Omental fat pad (tissue), 4 donors: ENCODE results near the gene PABPN1L. TPM values are rescaled to one million over a fixed set of nuclear protein-coding genes. Genes with fewer than 3 reads are reported as not detected.

Experiments
- ATAC-seq: fragments of 150-250 bp; one replicate; pipeline ENCODE4 v1.9.1; 2016; ENCODE audit warnings: mild to moderate bottlenecking, moderate library complexity; ENCODE audit not compliant: low FRiP score
- DNase-seq: peaks from one replicate; pipeline ENCODE4 v3.0.0-alpha.2; 2019; ENCODE audit warnings: low spot score
- total RNA-seq, 4 donors: library from RNA; depleted of rRNA; stranded (reverse); fragments of >200 nt; gene quantifications; one replicate each; pipeline ENCODE4 v1.1.0, GENCODE V29; 2016
- TF ChIP-seq, protein P1 (sequence below), 3 donors: fragments of 450-650 bp; IDR thresholded peaks; one replicate each; pipeline ENCODE4 v1.5.1; 2016 to 2017; ENCODE audit warnings: antibody characterized with exemption in 3 of 3, mild to moderate bottlenecking in 3 of 3, moderate library complexity in 2 of 3

PABPN1L gene
- total RNA-seq, 4 donors from 2014 or later: not detected

DNA sequence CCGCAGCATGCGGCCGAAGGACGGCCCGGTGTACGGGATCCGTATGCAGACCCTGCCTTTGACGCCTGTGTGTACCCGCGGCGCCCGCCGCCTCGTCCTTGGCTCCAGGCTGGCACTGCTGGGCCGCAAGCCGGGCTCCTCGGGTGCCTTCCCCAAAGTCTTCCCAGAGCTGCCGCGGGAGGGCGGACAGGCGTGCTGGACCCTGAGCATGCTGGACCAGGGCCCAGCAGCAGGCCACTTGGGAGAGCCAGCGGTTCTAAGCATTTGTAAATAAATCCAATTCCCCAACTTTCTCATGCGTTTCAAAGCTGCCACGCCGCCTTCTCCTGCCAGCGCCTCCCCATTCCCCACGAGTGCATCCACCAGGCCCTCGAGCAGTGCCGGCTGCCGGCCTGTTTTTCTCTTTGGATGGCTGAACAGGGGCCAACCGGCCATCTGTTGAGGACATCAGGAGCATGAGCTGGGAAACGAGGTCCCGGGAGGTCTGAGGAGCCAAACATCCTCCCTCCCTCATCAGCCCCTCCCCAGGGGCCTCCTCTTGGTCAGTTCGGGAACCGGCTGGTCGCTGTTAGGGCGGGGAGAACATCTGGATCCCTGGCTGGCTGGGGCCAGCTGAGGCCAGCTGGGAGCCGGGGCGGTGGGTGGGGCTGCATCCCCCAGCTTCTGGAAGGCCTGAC, 20.5 kb upstream of the PABPN1L start:
- TF ChIP-seq, protein P1, sequence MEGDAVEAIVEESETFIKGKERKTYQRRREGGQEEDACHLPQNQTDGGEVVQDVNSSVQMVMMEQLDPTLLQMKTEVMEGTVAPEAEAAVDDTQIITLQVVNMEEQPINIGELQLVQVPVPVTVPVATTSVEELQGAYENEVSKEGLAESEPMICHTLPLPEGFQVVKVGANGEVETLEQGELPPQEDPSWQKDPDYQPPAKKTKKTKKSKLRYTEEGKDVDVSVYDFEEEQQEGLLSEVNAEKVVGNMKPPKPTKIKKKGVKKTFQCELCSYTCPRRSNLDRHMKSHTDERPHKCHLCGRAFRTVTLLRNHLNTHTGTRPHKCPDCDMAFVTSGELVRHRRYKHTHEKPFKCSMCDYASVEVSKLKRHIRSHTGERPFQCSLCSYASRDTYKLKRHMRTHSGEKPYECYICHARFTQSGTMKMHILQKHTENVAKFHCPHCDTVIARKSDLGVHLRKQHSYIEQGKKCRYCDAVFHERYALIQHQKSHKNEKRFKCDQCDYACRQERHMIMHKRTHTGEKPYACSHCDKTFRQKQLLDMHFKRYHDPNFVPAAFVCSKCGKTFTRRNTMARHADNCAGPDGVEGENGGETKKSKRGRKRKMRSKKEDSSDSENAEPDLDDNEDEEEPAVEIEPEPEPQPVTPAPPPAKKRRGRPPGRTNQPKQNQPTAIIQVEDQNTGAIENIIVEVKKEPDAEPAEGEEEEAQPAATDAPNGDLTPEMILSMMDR (IDR thresholded peaks at IDR 0.05): no peak
- ATAC-seq: no peak
- peak; percentile 23 for DNase-seq

DNA sequence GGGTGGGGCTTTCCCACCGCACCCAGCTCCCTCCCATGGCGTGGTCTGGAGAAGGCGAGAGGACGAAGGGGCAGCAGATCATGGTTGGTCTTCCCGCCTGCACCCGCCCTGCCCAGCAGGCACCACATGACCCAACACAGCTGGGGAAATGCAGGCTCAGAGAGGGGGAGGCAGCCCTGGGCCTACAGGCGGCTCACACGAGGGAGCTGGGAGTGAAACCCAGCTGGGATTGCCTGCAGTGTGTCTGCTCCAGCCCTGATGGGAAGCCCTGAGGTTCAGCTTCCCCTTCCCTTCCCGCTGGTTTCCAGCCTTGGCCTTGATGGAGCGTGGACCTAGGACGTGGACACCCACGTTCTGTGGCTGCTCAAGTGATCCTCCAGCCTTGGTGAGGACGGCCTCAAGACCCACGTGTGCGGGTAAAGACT, 20.0 kb upstream of the PABPN1L start:
- ATAC-seq (no peak), DNase-seq (no peak)
- TF ChIP-seq, protein P1 (IDR thresholded peaks at IDR 0.05): no peak

DNA sequence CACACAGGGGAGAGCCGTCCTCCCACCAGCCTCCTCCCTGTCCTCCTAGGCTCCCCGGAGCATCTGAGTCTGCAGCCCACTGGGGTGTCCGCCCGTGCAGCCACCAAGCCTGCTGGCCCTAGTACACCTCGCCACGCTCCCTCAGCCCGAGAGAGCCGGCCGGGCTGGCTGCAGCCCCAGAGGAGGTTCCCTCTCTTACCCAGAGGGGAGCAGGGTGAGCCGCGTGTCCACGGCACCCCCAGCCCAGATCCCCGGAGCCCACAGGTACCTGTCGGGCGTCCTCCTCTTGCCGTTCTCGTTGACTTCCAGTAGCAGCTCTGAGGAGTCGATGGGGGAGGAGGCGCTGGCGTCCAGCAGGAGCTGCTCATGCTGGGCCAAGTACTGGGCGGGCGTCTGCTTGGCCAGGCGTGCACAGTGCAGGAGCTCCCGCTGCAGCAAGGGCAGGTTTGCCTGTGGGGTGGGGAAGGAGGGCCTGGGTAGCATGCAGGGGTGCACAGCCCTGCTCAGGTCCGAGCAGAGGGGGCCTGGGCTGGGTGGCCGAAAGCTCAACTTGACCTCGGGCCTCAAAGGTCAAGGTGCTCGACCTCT, 19.3 kb upstream of the PABPN1L start:
- TF ChIP-seq, protein P1 (IDR thresholded peaks at IDR 0.05): no peak
- ATAC-seq: peak; percentile 10
- DNase-seq: no peak

- TF ChIP-seq, protein P1 (IDR thresholded peaks at IDR 0.05): no peak
These were observed 18.3 kb upstream of the PABPN1L start for GRCh38 chr16:88884569-88885271.

GRCh38 chr16:88883946-88884345, 17.5 kb upstream of the PABPN1L start:
- DNase-seq (no peak), ATAC-seq (no peak)
- TF ChIP-seq, protein P1 (IDR thresholded peaks at IDR 0.05): no peak

More at GRCh38 chr16:88884569-88885271, 18.3 kb upstream of the PABPN1L start:
- DNase-seq: no peak
- no peak for ATAC-seq

DNA sequence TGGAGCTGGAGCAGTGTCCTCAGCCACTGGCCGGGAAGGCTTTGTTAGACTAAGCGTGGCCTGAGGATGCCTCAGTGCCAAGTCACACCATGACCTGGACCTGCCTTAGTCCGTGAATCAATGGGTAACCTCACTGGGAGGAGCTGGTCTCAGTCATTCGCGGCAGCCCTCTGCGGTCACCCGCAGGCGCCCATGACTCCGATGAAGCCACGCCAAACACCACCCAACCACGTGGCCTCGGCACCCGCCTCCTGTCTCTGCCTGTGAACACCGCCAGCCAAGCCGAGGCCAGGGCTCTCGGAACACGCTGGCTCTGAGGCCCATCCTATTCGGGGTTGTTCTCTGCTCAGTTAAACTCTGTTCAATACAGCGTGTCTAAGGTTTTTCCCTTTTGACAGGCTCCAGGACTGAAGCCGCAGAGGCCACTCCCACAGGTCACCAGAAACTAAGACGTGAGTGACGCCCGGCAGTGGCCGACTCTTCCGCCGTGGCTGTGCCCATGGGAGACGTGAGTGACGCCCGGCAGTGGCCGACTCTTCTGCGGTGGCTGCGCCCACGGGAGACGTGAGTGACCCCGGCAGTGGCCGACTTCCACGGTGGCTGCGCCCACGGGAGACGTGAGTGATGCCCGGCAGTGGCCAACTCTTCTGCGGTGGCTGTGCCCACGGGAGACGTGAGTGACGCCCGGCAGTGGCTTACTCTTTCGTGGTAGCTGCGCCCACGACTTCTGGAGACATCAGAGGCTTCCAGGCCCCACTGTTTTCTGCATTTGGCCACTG, 16.8 kb upstream of the PABPN1L start:
- TF ChIP-seq, protein P1 (IDR thresholded peaks at IDR 0.05): no peak
- no peak for DNase-seq
- no peak for ATAC-seq
